ENCODE data around the gene DCP1A.
"Not testable (repeated sequence)": the region's sequence is repeated elsewhere in the genome, so short reads cannot be mapped to it uniquely, and the experiment has no call there.

DCP1A gene

GRCh38 chr3:53261712-53262111 is 85.6 kb downstream of the DCP1A start:
- no peak for DNase-seq

DNA sequence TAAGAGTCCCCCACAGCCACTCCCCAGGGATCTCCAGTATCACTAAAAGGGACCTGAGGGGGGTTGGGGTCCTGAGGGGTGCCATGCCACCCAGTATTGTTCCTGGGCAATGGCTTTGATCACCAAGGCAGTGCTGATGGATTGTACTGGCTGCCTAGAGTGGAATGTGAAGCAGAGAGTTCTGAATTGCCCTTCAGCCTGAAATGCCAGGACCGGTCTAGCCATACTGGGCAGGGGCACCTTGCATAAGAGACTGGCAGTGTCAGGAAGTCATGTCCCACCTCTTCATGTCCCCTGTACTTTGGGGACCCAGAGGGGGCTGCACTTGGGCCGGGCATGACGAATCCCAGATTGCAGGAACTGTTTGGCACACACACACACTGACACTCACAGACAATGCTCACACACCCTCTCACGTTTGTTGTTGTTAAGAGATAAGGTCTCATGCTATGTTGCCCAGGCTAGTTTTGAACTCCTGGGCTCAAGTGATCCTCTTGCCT is 87.0 kb downstream of the DCP1A start:
- no peak for DNase-seq

DNA sequence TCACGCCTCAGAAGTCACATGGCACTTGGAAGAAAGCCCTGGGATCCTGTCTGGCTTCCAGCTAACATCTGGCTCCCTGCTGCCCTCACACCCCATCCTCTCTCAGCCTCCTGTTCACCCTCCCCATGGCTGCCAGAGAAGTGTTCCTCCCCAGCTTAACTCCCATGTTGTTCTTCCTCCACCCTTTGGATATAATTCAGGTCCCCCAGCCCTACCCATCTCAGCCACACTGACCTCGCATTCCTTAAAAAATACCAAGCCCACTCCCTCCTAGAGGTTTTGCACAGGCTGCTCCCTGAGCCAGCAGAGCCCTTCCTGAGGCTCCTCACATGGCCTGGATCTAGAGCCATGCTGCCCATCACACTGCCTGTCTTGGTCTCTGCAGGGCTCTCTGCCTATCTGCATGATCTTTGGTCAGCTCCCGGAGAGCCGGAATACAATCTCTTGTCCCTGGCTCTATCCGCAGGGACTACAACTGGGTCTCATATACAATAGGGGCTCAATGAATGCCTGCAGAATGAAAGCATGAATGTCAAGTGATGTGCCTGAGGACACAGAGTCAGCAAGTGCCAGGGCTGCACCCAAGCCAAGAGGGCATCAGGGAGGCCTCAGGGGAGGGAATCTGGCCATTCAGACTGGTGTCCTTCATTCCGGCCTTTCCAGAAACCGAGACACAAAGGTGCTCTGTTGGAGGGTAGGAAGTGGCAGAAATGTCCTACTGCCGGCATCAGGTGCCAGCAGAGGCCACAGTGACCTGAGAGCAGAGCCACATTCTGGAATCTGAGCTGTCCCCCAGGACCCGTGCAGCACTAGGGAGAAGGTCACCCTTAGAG is 87.7 kb downstream of the DCP1A start:
- DNase-seq = no peak

- DNase-seq = no peak
Observed at GRCh38 chr3:53258600-53259426, 88.5 kb downstream of the DCP1A start.

- no peak for DNase-seq
Observed at GRCh38 chr3:53257465-53257864, 89.9 kb downstream of the DCP1A start.

- no peak for DNase-seq
Observed at GRCh38 chr3:53256704-53257055, 90.7 kb downstream of the DCP1A start.

- DNase-seq = peak; percentile 27
Observed at GRCh38 chr3:53255775-53256703, 91.3 kb downstream of the DCP1A start, which contains the start of gene TKT. Gene TKT (minus strand): TSS chr3:53256022. CDS start chr3:53255942, 80 bp downstream.

- peak; percentile 2 for DNase-seq
Observed at GRCh38 chr3:53255423-53255774, 91.9 kb downstream of the DCP1A start.

- DNase-seq = peak; percentile 39
Observed at GRCh38 chr3:53254509-53255422, 92.6 kb downstream of the DCP1A start.

DNA sequence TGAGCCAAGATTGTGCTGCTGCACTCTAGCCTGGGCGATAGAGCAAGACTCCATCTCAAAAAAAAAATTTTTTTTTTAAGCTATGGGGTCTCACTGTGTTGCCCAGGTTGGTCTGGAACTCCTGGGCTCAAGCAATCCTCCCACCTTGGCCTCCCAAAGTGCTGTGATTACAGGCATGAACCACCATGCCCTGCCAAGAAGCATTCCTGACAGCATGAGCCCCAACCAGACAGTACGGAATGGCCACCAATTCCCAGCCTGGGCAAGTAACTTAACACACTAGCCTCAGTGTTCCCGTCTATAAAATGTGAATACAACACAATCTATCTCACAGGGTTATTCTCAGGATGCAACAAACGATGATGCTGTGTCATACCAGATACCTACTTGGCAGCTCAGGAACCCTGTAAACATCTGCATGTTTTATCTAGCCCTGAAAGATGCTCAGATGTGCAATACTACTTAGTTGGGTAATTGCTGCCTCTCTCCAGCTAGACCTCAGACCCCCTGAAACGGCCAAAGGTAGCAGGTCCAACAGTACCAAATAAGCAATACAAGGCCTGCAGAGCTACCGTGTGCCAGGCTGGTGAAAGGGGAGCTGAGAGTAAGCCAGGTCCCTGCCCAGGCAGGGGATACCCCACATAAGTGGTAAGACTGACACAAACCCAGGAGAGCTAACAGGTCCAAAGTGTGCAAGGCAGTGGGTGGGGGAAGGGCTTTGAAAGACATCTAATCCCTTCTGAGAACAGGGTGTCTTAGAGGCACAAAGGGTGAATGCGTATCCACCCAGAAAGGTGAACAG is 93.4 kb downstream of the DCP1A start:
- DNase-seq = no peak

DNA sequence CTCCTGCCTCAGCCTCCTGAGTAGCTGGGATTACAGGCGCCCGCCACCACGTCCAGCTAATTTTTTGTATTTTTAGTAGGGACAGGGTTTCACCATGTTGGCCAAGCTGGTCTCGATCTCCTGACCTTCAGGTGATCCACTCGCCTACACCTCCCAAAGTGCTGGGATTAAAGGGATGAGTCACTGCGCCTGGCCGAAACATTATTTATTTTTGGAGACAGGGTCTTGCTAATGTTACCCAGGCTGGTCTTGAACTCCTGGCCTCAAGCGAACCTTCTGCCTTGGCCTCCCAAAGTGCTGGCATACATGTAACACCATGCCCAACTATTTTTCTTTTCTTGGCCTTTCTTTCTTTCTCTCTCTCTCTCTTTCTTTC is 94.4 kb downstream of the DCP1A start:
- DNase-seq = not testable (repeated sequence)

GRCh38 chr3:53252096-53252946 is 95.0 kb downstream of the DCP1A start:
- DNase-seq = peak; percentile 6

GRCh38 chr3:53250881-53251605 is 96.3 kb downstream of the DCP1A start:
- no peak for DNase-seq

DNA sequence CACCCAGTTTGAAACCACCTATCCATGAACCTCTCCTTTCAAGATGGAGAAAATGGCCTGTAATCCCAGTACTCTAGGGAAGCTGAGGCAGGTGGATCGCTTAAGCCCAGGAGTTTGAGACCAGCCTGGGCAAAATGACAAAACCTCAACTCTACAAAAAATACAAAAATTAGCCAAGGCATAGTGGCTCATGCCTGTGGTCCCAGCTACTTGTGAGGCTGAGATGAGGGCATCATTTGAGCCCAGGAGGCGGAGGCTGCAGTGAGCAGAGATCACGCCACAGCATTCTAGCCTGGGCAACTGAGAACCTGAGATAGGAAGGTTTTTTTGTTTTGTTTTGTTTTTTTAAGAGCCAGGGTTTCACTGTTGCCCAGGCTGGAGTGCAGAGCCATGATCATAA is 96.9 kb downstream of the DCP1A start:
- no peak for DNase-seq

DNA sequence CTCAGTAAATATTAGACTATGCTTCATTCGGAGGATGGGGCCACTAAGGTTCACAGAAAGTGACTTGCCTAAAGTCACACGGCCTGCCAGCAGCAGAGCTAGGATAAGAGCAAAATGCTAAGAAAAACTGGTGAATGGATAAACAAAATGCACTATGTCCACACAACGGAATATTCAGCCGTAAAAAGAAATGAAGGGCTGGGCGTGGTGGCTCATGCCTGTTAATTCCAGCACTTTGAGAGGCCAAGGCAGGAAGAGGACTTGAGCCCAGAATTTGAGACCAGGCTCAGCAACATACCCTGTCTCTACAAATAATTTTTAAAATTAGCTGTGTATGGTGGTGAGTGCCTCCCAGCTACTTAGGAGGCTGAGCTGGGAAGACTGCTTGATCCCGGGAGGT is 99.2 kb downstream of the DCP1A start:
- DNase-seq = no peak

DNA sequence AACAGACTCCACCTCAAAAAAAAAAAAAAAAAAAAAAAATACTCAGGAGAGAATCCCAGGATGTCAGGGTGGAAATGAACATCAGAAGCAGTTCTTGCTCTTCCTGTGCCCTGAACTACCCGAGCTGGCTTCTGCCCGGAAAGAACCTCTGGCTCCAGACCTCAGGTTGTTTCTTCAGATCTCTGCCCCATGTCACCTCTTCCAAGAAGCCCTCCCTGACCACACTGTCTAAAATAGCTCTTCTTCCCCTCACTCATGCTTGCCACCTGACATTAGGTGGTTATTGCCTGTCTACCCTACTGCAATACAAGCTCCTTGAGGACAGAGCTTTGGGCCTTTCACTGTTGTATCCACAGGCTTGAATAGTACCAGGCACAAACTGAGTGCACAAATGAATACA is 99.7 kb downstream of the DCP1A start:
- no peak for DNase-seq

GRCh38 chr3:53244271-53244670 is 103.1 kb downstream of the DCP1A start:
- DNase-seq = no peak

GRCh38 chr3:53243785-53244184 is 103.6 kb downstream of the DCP1A start:
- no peak for DNase-seq

GRCh38 chr3:53243165-53243564 is 104.2 kb downstream of the DCP1A start:
- DNase-seq = peak; percentile 42

Data from DMS79 treated with DMSO at 0.1 percent for 48 hours (cell line).